ENCODE measurements around the gene SLC41A1.

SLC41A1 gene

DNA sequence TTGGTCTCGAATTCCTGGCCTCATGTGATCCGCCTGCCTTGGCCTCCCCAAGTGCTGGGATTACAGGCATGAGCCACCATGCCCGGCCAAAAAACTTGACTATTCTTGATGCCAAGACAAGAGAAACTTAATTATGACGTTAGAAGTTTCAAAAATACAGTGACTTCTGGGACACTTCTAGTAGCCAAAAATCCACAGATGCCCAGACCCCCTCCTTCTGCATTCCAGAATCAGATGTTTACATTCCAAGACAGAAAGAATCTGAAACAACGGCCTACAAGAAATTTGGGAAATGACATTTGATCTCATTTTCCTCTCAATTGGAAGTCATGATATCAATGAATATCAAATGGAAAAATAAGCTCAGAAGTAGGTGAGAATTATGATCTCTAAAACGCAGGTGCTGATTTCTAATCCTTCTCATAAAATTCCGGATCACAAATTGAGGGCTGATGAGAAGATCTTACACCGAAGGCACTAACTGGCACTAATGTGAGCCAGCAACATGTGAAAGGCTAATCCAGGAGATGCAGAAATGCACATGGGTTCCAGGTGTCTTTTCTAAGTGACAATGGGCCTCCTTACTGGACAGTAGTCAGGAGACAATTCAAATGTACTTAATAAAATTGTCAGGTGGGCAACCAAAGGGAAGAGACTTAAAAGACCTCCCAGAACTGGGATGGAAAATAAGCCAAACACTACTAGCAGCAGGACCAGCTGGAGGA, 43.2 kb downstream of the SLC41A1 start:
- no peak overlapping the region for H2BK120ac ChIP-seq (ENCODE audit: low read depth, low read length)
- no peak overlapping the region for H3K4me2 ChIP-seq (ENCODE audit: low read length)
- H4K5ac ChIP-seq (ENCODE audit: low read length) = no peak overlapping the region
- no peak overlapping the region for H4K8ac ChIP-seq (ENCODE audit: low read depth, low read length)
- H2BK5ac ChIP-seq (ENCODE audit: low read length) = no peak overlapping the region
- H3K36me3 ChIP-seq (ENCODE audit: control insufficient read depth, insufficient read depth, low read length) = no peaks in the 10 kb centered on the region
- no peak overlapping the region for H3K4me3 ChIP-seq (ENCODE audit: low read length)
- WGBS (ENCODE audit: extremely low coverage, insufficient coverage, low lambda C conversion rate) = no CpG with 5 or more reads among the region's 8 CpGs
- no peak overlapping the region for H3K9ac ChIP-seq (ENCODE audit: low read length)
- H3K23ac ChIP-seq (ENCODE audit: low read length) = no peak overlapping the region
- no peak overlapping the region for H3K27ac ChIP-seq (ENCODE audit: low read depth, low read length)
- no peak for DNase-seq
- no peak overlapping the region for H2AK5ac ChIP-seq (ENCODE audit: low read length)
- no peaks in the 10 kb centered on the region for H3K4me1 ChIP-seq (ENCODE audit: control insufficient read depth, low read depth, low read length)
- no peaks in the 10 kb centered on the region for H3K79me2 ChIP-seq (ENCODE audit: control insufficient read depth, insufficient read depth, low read length)
- H3K4ac ChIP-seq (ENCODE audit: low read depth, low read length) = no peak overlapping the region
- no peak overlapping the region for H3K56ac ChIP-seq (ENCODE audit: low read length)
- H3K79me1 ChIP-seq (ENCODE audit: low read length) = no peaks in the 10 kb centered on the region
- peaks cover 3% of the 10 kb centered on the region for H3K27me3 ChIP-seq (ENCODE audit: insufficient read depth, low read length, poor library complexity)
- no peak overlapping the region for H3K18ac ChIP-seq (ENCODE audit: low read length)
- no peak overlapping the region for H2BK15ac ChIP-seq (replicated peaks; ENCODE audit: low read depth)

DNA sequence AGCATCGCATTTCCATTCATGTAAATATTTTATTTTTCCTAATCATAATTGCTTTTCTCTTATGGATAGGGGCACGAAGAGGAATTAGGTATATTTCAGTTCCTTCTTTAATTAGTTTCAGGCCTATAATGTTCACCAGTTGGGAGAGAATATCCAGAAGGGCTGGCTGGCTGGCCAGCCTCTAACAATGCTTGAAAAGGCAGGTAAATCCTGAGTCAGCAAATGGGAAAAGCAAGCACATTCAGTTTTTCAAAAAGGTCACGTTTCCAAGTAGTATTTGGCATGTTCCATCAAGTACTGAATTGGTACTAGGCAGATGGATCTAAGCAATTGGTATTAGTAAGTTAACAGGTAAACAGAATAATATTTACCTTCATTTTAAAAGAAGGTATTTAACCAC, 45.8 kb downstream of the SLC41A1 start:
- H4K5ac ChIP-seq (ENCODE audit: low read length) = no peak overlapping the region
- H3K4ac ChIP-seq (ENCODE audit: low read depth, low read length) = no peak overlapping the region
- H2BK5ac ChIP-seq (ENCODE audit: low read length) = no peak overlapping the region
- H3K27me3 ChIP-seq (ENCODE audit: insufficient read depth, low read length, poor library complexity) = no peaks in the 10 kb centered on the region
- no peaks in the 10 kb centered on the region for H3K79me1 ChIP-seq (ENCODE audit: low read length)
- H3K9ac ChIP-seq (ENCODE audit: low read length) = no peak overlapping the region
- H3K36me3 ChIP-seq (ENCODE audit: control insufficient read depth, insufficient read depth, low read length) = no peaks in the 10 kb centered on the region
- H3K4me3 ChIP-seq (ENCODE audit: low read length) = no peak overlapping the region
- H3K4me2 ChIP-seq (ENCODE audit: low read length) = no peak overlapping the region
- no peak overlapping the region for H2AK5ac ChIP-seq (ENCODE audit: low read length)
- H3K4me1 ChIP-seq (ENCODE audit: control insufficient read depth, low read depth, low read length) = no peaks in the 10 kb centered on the region
- H3K23ac ChIP-seq (ENCODE audit: low read length) = no peak overlapping the region
- H4K8ac ChIP-seq (ENCODE audit: low read depth, low read length) = no peak overlapping the region
- H3K56ac ChIP-seq (ENCODE audit: low read length) = no peak overlapping the region
- no CpG with 5 or more reads among the region's 3 CpGs for whole genome bisulfite sequencing (ENCODE audit: extremely low coverage, insufficient coverage, low lambda C conversion rate)
- no peak for DNase-seq
- H3K18ac ChIP-seq (ENCODE audit: low read length) = no peak overlapping the region
- no peak overlapping the region for H3K27ac ChIP-seq (ENCODE audit: low read depth, low read length)
- H2BK15ac ChIP-seq (replicated peaks; ENCODE audit: low read depth) = no peak overlapping the region
- H3K79me2 ChIP-seq (ENCODE audit: control insufficient read depth, insufficient read depth, low read length) = no peaks in the 10 kb centered on the region
- H2BK120ac ChIP-seq (ENCODE audit: low read depth, low read length) = no peak overlapping the region

DNA sequence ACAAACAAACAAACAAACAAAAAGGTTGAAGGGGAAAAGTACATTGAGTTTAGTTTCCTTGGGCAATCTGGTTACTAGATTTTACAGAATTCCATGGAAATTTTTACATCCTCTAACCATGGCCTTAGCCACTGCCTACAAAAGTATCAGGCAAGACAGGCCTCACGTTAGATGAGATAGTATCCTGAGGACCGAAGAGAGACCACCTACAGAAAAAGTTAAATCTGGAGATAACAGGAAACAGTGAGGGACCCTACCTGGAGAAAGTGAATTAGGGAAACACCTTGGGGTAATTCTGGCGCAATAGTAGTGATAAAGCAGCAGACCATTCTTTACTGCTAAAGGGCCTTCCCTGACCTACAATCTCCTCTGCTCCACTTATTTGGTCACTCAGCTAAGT, 46.4 kb downstream of the SLC41A1 start:
- no peaks in the 10 kb centered on the region for H3K79me1 ChIP-seq (ENCODE audit: low read length)
- H2BK5ac ChIP-seq (ENCODE audit: low read length) = no peak overlapping the region
- WGBS (ENCODE audit: extremely low coverage, insufficient coverage, low lambda C conversion rate) = no CpG with 5 or more reads among the region's 3 CpGs
- H3K9ac ChIP-seq (ENCODE audit: low read length) = no peak overlapping the region
- no peak overlapping the region for H3K4ac ChIP-seq (ENCODE audit: low read depth, low read length)
- H3K79me2 ChIP-seq (ENCODE audit: control insufficient read depth, insufficient read depth, low read length) = no peaks in the 10 kb centered on the region
- no peak overlapping the region for H4K8ac ChIP-seq (ENCODE audit: low read depth, low read length)
- no peak overlapping the region for H3K27ac ChIP-seq (ENCODE audit: low read depth, low read length)
- no peaks in the 10 kb centered on the region for H3K36me3 ChIP-seq (ENCODE audit: control insufficient read depth, insufficient read depth, low read length)
- H3K23ac ChIP-seq (ENCODE audit: low read length) = no peak overlapping the region
- H3K4me3 ChIP-seq (ENCODE audit: low read length) = no peak overlapping the region
- no peak overlapping the region for H2AK5ac ChIP-seq (ENCODE audit: low read length)
- H3K18ac ChIP-seq (ENCODE audit: low read length) = no peak overlapping the region
- H3K56ac ChIP-seq (ENCODE audit: low read length) = no peak overlapping the region
- no peak overlapping the region for H3K4me2 ChIP-seq (ENCODE audit: low read length)
- no peak overlapping the region for H2BK15ac ChIP-seq (replicated peaks; ENCODE audit: low read depth)
- H4K5ac ChIP-seq (ENCODE audit: low read length) = no peak overlapping the region
- no peak for DNase-seq
- no peaks in the 10 kb centered on the region for H3K27me3 ChIP-seq (ENCODE audit: insufficient read depth, low read length, poor library complexity)
- no peak overlapping the region for H2BK120ac ChIP-seq (ENCODE audit: low read depth, low read length)
- H3K4me1 ChIP-seq (ENCODE audit: control insufficient read depth, low read depth, low read length) = no peaks in the 10 kb centered on the region

DNA sequence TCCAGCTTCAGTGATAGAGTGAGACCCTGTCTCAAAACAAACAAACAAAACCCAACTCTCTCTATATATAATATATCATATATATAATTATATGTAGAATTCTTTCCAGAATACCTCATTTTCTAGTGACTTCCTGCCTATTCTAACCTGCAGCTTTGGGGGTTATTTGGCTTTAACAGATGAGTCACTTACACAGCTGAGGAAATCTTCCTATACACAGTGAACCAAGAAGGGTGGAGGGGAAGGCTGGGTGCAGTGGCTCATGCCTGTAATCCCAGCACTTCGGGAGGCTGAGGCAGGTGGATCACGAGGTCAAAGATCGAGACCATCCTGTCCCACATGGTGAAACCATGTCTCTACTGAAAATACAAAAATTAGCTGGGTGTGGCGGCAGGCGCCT, 47.0 kb downstream of the SLC41A1 start:
- Histone ChIP-seq H3K9ac (ENCODE audit: low read length) (no peak overlapping the region), H3K27ac (ENCODE audit: low read depth, low read length) (no peak overlapping the region), H3K18ac (ENCODE audit: low read length) (no peak overlapping the region), H4K5ac (ENCODE audit: low read length) (no peak overlapping the region), H2AK5ac (ENCODE audit: low read length) (no peak overlapping the region), H3K56ac (ENCODE audit: low read length) (no peak overlapping the region), H2BK120ac (ENCODE audit: low read depth, low read length) (no peak overlapping the region), H3K4ac (ENCODE audit: low read depth, low read length) (no peak overlapping the region), H2BK15ac (replicated peaks; ENCODE audit: low read depth) (no peak overlapping the region), H2BK5ac (ENCODE audit: low read length) (no peak overlapping the region), H3K4me2 (ENCODE audit: low read length) (no peak overlapping the region), H3K23ac (ENCODE audit: low read length) (no peak overlapping the region), H3K4me1 (ENCODE audit: control insufficient read depth, low read depth, low read length) (no peaks in the 10 kb centered on the region), H4K8ac (ENCODE audit: low read depth, low read length) (no peak overlapping the region), H3K36me3 (ENCODE audit: control insufficient read depth, insufficient read depth, low read length) (no peaks in the 10 kb centered on the region), H3K4me3 (ENCODE audit: low read length) (no peak overlapping the region), H3K27me3 (ENCODE audit: insufficient read depth, low read length, poor library complexity) (no peaks in the 10 kb centered on the region), H3K79me1 (ENCODE audit: low read length) (no peaks in the 10 kb centered on the region), H3K79me2 (ENCODE audit: control insufficient read depth, insufficient read depth, low read length) (no peaks in the 10 kb centered on the region)
- no peak for DNase-seq
- no CpG with 5 or more reads among the region's 5 CpGs for WGBS (ENCODE audit: extremely low coverage, insufficient coverage, low lambda C conversion rate)

DNA sequence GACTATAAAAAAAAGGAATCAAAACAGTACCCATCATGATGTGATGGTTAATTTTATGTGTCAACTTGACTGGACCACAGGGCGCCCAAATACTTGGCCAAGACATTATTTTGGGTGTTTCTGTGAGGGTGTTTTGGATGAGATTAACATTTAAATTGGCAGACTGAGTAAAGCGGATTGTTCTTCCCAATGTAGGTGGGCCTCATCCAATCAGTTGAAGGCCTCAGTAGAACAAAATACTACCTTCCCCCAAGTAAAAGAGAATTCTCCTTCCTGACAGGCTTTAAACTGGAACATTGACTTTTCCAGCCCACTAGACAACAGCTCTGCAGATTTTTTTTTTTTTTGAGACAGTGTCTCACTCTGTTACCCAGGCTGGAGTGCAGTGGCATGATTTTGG, 48.4 kb downstream of the SLC41A1 start:
- Histone ChIP-seq H3K36me3 (ENCODE audit: control insufficient read depth, insufficient read depth, low read length) (no peaks in the 10 kb centered on the region), H3K27me3 (ENCODE audit: insufficient read depth, low read length, poor library complexity) (no peaks in the 10 kb centered on the region), H3K23ac (ENCODE audit: low read length) (no peak overlapping the region), H4K5ac (ENCODE audit: low read length) (no peak overlapping the region), H2BK120ac (ENCODE audit: low read depth, low read length) (no peak overlapping the region), H2BK5ac (ENCODE audit: low read length) (no peak overlapping the region), H2BK15ac (replicated peaks; ENCODE audit: low read depth) (no peak overlapping the region), H4K8ac (ENCODE audit: low read depth, low read length) (no peak overlapping the region), H3K18ac (ENCODE audit: low read length) (no peak overlapping the region), H3K4me2 (ENCODE audit: low read length) (no peak overlapping the region), H2AK5ac (ENCODE audit: low read length) (no peak overlapping the region), H3K79me1 (ENCODE audit: low read length) (no peaks in the 10 kb centered on the region), H3K79me2 (ENCODE audit: control insufficient read depth, insufficient read depth, low read length) (no peaks in the 10 kb centered on the region), H3K56ac (ENCODE audit: low read length) (no peak overlapping the region), H3K27ac (ENCODE audit: low read depth, low read length) (no peak overlapping the region), H3K4ac (ENCODE audit: low read depth, low read length) (no peak overlapping the region), H3K4me1 (ENCODE audit: control insufficient read depth, low read depth, low read length) (no peaks in the 10 kb centered on the region), H3K4me3 (ENCODE audit: low read length) (no peak overlapping the region), H3K9ac (ENCODE audit: low read length) (no peak overlapping the region)
- no peak for DNase-seq
- no CpG with 5 or more reads among the region's 2 CpGs for WGBS (ENCODE audit: extremely low coverage, insufficient coverage, low lambda C conversion rate)

DNA sequence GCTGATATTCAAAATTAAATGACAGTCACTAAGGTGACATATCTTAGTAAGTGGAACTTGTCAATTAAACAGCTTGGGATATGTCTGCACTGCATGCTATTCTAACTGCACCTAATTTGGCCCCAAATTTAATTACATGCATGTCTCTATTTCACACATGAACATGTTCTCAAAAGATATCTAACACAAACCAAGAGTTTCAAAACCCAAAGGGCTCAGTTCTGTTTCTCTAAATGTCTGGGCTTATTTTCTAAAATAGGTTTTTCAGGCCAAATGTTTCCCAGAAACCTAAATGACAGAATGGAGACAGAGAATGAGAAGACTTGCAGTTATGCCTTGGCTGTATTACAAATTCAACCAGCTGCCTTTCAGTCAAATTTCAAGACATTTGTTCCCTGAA, 49.0 kb downstream of the SLC41A1 start:
- Histone ChIP-seq H3K79me2 (ENCODE audit: control insufficient read depth, insufficient read depth, low read length) (no peaks in the 10 kb centered on the region), H3K23ac (ENCODE audit: low read length) (no peak overlapping the region), H3K4me3 (ENCODE audit: low read length) (no peak overlapping the region), H4K5ac (ENCODE audit: low read length) (no peak overlapping the region), H3K79me1 (ENCODE audit: low read length) (no peaks in the 10 kb centered on the region), H4K8ac (ENCODE audit: low read depth, low read length) (no peak overlapping the region), H2BK15ac (replicated peaks; ENCODE audit: low read depth) (no peak overlapping the region), H3K27me3 (ENCODE audit: insufficient read depth, low read length, poor library complexity) (no peaks in the 10 kb centered on the region), H3K4me2 (ENCODE audit: low read length) (no peak overlapping the region), H3K4ac (ENCODE audit: low read depth, low read length) (no peak overlapping the region), H2AK5ac (ENCODE audit: low read length) (no peak overlapping the region), H3K18ac (ENCODE audit: low read length) (no peak overlapping the region), H2BK5ac (ENCODE audit: low read length) (no peak overlapping the region), H3K27ac (ENCODE audit: low read depth, low read length) (no peak overlapping the region), H3K56ac (ENCODE audit: low read length) (no peak overlapping the region), H3K9ac (ENCODE audit: low read length) (no peak overlapping the region), H3K4me1 (ENCODE audit: control insufficient read depth, low read depth, low read length) (no peaks in the 10 kb centered on the region), H2BK120ac (ENCODE audit: low read depth, low read length) (no peak overlapping the region), H3K36me3 (ENCODE audit: control insufficient read depth, insufficient read depth, low read length) (no peaks in the 10 kb centered on the region)
- DNase-seq = no peak
